ENCODE data around the gene MED16.

DNA sequence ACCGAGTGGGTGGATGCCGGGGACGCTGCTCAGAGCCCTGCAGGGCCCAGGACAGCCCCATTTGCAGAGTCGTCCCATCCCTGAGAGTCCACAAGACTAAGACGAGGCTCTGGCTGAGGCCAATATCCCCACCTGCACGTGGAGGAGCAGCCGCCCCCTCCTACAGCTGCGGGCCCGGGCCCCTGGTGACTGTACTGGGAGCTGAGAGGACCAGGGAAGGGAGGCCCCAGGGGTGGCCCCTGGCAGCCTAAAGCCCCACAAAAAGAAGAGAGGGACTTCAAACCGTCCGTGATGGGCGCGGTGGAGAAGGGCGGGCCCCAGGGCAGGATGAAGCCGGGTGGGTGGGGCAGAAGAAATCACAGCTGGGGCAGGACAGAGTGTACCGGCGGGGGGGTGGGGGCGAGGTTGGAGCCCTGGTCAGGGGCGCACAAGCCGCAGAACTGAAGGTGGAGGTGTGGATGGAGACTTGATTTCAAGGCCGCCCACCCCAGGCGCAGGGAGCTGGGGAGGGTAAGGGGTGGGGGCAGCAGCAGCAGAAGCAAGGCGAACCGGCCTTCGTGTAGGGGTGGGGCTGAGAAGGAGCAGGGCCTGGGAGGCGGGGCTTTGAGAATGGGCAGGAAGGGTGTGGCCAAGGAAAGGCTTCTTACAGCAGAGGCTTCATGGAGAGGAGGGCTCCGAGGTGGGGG, 20.6 kb downstream of the MED16 start:
- TF ChIP-seq, protein P1, sequence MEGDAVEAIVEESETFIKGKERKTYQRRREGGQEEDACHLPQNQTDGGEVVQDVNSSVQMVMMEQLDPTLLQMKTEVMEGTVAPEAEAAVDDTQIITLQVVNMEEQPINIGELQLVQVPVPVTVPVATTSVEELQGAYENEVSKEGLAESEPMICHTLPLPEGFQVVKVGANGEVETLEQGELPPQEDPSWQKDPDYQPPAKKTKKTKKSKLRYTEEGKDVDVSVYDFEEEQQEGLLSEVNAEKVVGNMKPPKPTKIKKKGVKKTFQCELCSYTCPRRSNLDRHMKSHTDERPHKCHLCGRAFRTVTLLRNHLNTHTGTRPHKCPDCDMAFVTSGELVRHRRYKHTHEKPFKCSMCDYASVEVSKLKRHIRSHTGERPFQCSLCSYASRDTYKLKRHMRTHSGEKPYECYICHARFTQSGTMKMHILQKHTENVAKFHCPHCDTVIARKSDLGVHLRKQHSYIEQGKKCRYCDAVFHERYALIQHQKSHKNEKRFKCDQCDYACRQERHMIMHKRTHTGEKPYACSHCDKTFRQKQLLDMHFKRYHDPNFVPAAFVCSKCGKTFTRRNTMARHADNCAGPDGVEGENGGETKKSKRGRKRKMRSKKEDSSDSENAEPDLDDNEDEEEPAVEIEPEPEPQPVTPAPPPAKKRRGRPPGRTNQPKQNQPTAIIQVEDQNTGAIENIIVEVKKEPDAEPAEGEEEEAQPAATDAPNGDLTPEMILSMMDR (conservative IDR thresholded peaks at IDR 0.05; ENCODE audit: low read depth, low read length), result no peak
- no peak for TF ChIP-seq BHLHE40 (IDR thresholded peaks at IDR 0.05; ENCODE audit: low read depth, low read length)

Data from IMR-90 (cell line).